Stimulated activated naive CD8-positive, alpha-beta T cell treated with anti-CD3 and anti-CD28 coated beads, Interleukin-15, amount 100 ng/mL, for 72 hours (primary cell): ENCODE results near the gene PRSS56.

ENCODE experiments used
- ATAC-seq: fragments of 150-1000 bp; cut with Tn5 transposase; 2 replicates; pipeline ENCODE4 v1.10.0; 2021; ENCODE audit warnings: mild to moderate bottlenecking, moderate library complexity
- DNase-seq, 2 donors: peaks; one replicate each; pipeline ENCODE4 v3.0.0; 2021 to 2022
- H3K27ac Mint-ChIP-seq, 2 donors: one replicate each; pipeline ENCODE4 v1.8.0; 2022; ENCODE audit warnings: mild to moderate bottlenecking in 2 of 2, mixed read lengths in 2 of 2, moderate library complexity in 2 of 2
- H3K27me3 Mint-ChIP-seq: one replicate; pipeline ENCODE4 v1.8.0; 2022; ENCODE audit warnings: mixed read lengths
- H3K4me1 Mint-ChIP-seq: one replicate; pipeline ENCODE4 v1.8.0; 2022; ENCODE audit warnings: mild to moderate bottlenecking, mixed read lengths
- H3K4me3 Mint-ChIP-seq, 2 donors: one replicate each; pipeline ENCODE4 v1.8.0; 2022; ENCODE audit warnings: mild to moderate bottlenecking in 2 of 2, mixed read lengths in 2 of 2, moderate library complexity in 1 of 2
- H3K9me3 Mint-ChIP-seq, 2 donors: one replicate each; pipeline ENCODE4 v1.8.0; 2022; ENCODE audit warnings: mixed read lengths in 2 of 2

Gene PRSS56

DNA sequence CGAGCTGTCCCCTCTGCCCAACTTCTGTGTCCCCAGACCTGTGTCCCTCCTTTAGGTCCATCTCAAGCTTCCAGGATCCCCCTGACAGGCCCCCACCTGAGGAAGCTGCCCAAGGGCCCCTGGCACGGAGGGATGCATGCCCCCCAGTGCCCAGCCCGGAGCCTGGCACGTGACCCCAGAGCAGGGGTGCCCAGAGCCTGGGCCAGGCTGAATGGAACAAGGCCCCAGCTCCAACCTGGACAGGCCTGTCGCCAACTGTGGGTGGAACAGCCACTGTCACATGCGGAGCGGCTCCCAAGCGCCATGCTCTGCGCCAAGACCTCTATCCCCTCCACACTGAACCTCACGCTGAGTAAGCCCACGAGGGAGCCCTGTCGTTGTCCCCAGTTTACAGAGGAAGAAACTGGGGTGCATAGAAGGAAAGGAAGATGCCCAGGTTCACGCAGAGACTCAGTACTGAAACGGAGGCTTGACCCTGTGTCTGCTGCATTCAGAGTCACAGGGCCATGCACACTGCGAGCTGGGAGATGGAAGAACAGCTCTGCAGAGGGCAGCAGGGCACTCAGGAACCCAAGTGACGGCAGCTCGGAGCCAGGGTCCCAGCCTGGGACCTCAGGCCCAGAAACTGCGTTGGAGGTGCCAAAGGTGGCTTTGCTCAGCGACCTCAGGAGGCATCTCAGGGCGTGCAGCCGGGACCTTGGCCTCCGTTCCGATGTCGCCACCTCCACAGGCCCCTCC, 27.1 kb upstream of the PRSS56 start:
- no peak overlapping the region for H3K27ac Mint-ChIP-seq
- ATAC-seq (no peak), DNase-seq (no peak)
- H3K9me3 Mint-ChIP-seq: no peaks in the 10 kb centered on the region
- H3K4me3 Mint-ChIP-seq: no peak overlapping the region
- H3K4me1 Mint-ChIP-seq: peaks cover 6% of the 10 kb centered on the region
- peaks cover 40% of the 10 kb centered on the region for H3K27me3 Mint-ChIP-seq

GRCh38 chr2:232493701-232494474, 26.3 kb upstream of the PRSS56 start:
- DNase-seq: no peak
- peak overlapping the region in 1 of 2 donors; percentile 72 for H3K27ac Mint-ChIP-seq
- no peak overlapping the region for H3K4me3 Mint-ChIP-seq
- H3K4me1 Mint-ChIP-seq: no peaks in the 10 kb centered on the region
- ATAC-seq: no peak
- H3K27me3 Mint-ChIP-seq: peaks cover 40% of the 10 kb centered on the region
- H3K9me3 Mint-ChIP-seq: no peaks in the 10 kb centered on the region

DNA sequence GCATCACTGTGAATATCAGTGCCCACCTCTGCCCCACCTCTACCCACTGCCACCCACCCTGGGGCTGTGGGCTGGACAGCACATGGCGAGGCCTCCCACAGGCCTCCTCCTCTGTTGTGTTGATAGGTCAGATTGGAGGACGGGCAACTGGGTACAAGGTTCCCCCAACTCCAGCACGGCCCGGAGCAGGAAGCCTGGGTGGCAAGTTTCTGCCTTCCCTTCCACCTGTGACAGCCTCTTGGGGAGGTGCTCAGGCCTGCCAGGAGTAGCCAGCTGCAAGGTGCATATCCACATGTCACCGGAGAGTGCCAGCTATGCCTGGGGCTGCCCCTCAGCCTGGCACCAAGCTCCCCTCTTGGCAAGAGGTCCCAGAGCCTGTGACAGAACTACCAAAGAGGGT, 25.6 kb upstream of the PRSS56 start:
- ATAC-seq: no peak
- no peaks in the 10 kb centered on the region for H3K9me3 Mint-ChIP-seq
- no peak for DNase-seq
- peaks cover 39% of the 10 kb centered on the region for H3K27me3 Mint-ChIP-seq
- no peak overlapping the region for H3K4me3 Mint-ChIP-seq
- no peaks in the 10 kb centered on the region for H3K4me1 Mint-ChIP-seq
- no peak overlapping the region for H3K27ac Mint-ChIP-seq

DNA sequence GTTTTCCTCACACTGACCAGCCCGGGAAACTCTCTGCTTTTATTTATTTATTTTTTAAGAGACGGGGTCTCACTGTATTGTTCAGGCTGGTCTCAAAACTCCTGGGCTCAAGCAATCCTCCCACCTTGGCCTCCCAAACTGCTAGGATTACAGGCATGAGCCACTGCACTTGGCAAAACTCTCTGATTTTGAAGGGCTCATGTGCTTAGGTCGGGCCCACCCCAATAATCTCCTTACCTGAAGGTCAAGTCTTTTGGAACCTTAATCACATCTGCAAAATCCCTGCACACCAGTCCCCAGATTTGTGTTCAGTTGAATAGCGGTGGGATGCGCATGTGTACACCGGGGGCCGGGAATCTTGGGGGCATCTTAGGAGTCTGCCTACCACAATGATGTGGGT, 24.9 kb upstream of the PRSS56 start:
- no peak overlapping the region for H3K27ac Mint-ChIP-seq
- H3K9me3 Mint-ChIP-seq: no peaks in the 10 kb centered on the region
- H3K27me3 Mint-ChIP-seq: peaks cover 39% of the 10 kb centered on the region

GRCh38 chr2:232496501-232497270, 23.5 kb upstream of the PRSS56 start:
- Mint-ChIP-seq H3K27ac (no peak overlapping the region), H3K9me3 (no peaks in the 10 kb centered on the region), H3K27me3 (peaks cover 38% of the 10 kb centered on the region), H3K4me3 (no peak overlapping the region), H3K4me1 (no peaks in the 10 kb centered on the region)
- no peak for DNase-seq
- no peak for ATAC-seq

More for the DNA sequence above, 24.9 kb upstream of the PRSS56 start:
- DNase-seq (no peak), ATAC-seq (no peak)
- Mint-ChIP-seq H3K4me1 (no peaks in the 10 kb centered on the region), H3K4me3 (no peak overlapping the region)

DNA sequence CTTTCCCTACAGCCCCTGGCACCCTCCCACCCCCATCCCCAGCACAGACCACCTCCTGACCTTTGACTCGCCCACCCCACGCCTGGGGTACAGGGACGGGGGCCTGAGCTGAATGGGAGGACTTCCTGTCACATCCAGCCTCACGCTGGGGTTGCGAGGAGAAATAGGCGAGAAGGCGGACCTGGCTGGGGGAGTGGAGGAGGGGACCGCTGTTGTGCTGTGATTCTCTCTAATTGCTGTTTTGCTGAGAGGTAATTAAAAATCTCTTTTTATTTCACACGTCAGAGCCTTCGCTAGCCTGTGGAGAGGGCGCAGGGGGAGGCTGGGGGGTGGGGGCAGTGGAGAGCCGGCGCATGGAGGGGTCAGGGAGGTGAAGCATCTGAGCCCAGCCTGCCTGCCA, 22.8 kb upstream of the PRSS56 start:
- DNase-seq: no peak
- Mint-ChIP-seq H3K27me3 (peaks cover 40% of the 10 kb centered on the region), H3K9me3 (no peaks in the 10 kb centered on the region)

GRCh38 chr2:232498452-232498851, 21.7 kb upstream of the PRSS56 start:
- Mint-ChIP-seq H3K4me3 (no peak overlapping the region), H3K9me3 (no peaks in the 10 kb centered on the region), H3K4me1 (peaks cover 15% of the 10 kb centered on the region), H3K27me3 (peaks cover 49% of the 10 kb centered on the region), H3K27ac (no peak overlapping the region)
- ATAC-seq (no peak), DNase-seq (no peak)

More for the DNA sequence above, 22.8 kb upstream of the PRSS56 start:
- no peak for ATAC-seq
- peaks cover 7% of the 10 kb centered on the region for H3K4me1 Mint-ChIP-seq
- H3K4me3 Mint-ChIP-seq: no peak overlapping the region
- no peak overlapping the region for H3K27ac Mint-ChIP-seq

DNA sequence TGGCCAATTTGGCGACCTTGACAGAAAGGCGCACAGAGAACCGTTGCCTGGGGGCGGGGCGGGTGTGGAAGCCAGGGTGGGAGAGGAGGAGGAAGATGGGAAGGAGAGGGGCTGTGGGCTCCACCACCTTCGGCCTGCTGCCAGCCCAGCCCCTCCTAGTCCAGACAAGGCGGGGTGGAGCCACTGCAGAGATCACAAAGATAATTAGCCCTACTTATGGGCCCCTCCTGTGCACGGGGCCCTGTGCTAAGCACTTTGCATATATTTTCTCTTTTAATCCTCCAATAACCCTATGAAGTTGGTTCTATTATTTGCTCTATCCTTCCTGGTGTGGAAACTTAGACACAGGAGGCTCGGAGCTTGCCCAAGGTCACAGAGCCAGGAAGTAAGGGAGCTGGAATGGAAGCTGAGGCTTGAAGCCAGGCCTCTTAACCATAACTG, 18.8 kb upstream of the PRSS56 start:
- Mint-ChIP-seq H3K9me3 (no peaks in the 10 kb centered on the region), H3K4me1 (peaks cover 26% of the 10 kb centered on the region), H3K27ac (no peak overlapping the region), H3K27me3 (peaks cover 78% of the 10 kb centered on the region), H3K4me3 (no peak overlapping the region)
- DNase-seq (no peak), ATAC-seq (no peak)

DNA sequence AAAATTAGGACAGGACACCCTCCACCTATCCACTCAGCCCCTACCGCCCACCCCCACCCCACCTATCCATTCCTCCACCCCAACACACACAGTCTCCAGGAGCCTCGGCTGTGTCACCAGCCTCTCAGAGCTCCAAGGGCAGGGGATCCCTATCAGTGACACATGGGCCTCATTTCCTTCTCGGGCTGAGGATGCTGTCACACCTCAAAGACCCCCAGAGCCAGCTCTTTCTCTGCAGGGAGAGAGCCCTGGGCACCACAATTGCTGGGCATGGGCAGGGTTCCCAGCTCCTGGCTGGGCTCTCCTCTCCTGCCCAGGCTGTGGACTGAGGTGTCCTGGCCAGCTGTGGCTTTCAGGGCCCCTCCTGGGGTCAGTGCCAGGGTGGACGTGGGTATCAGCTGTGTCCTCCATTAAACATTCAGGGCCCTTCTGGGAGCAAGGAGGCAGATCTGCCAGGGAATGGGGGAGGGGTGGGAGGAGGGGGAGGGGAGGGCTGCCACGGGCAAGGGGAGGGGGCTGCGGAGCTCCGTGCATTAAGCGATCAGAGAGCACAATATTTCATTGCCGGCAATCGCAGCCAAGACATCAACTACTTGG, 18.3 kb upstream of the PRSS56 start:
- Mint-ChIP-seq H3K27me3 (peaks cover 82% of the 10 kb centered on the region), H3K4me1 (peaks cover 26% of the 10 kb centered on the region), H3K9me3 (no peaks in the 10 kb centered on the region), H3K27ac (no peak overlapping the region), H3K4me3 (no peak overlapping the region)
- DNase-seq: no peak
- no peak for ATAC-seq

DNA sequence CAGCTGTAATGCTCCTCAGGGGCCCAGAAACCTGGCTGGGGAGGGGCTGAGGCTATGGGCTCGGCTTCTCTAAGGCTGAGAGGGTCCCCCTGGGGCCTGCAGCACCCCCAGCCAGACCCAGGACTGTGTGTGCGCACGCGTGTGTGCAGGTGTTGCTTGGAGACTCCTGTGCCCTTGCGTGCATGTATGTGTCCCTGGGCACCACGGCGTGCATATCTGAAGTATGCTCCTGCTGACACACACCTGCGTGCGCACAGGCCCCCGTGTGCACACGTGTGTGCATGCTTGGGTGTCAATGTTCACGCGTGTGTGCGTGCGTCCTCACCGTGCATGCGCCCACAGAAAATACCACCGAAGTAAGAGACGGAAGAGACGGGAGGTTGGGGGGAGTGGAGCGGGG, 17.7 kb upstream of the PRSS56 start:
- peak; percentile 57 for ATAC-seq
- Mint-ChIP-seq H3K4me1 (peaks cover 26% of the 10 kb centered on the region), H3K9me3 (no peaks in the 10 kb centered on the region), H3K4me3 (peak overlapping the region; percentile 84 to 87), H3K27ac (no peak overlapping the region), H3K27me3 (peaks cover 82% of the 10 kb centered on the region)
- no peak for DNase-seq

DNA sequence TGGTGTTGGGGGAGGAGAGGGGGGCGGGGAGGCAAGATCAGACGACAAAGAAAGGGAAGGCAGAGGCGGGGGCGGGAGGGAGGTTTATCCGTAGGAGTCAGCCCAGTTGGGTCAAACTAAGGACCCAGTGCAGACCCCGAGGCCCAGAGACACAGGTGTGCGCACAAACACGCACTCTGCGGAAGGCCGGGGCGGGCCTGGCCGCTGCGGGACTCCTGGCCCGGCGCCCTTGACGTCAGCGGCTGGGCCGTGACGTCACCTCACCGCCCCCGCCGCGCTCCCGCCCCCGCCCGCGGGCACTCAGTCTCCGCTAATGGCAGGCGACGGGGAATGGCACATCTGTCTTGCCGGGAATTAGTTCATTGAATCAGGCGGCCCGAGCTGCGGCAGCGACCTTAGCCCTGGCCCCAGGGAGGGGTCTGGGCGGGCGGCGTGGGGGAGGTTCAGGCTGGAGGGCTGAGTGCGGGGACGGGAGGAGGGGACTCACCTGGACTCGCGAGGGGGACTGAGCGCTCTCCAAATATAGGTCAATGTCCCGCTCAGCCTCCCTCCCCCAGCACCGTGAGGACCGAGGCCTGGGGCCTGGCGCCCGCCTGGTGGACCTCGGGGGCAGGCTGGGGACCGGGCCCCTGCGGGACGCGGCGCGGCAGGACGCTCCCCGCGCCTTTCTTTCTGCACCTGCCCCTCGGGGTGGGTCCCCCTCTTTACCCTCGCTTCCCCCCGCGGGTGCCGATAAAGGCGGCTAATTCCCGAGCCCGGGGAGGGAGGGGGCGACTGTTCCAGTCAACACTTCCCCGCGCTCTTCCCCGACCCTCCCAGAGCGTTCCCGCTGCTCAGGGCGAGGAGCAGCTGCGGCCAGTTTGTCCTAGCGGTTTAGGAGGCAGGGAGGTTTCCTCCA, 17.0 kb upstream of the PRSS56 start:
- peak; percentile 51 to 56 for DNase-seq
- Mint-ChIP-seq H3K27ac (no peak overlapping the region), H3K27me3 (peaks cover 82% of the 10 kb centered on the region), H3K4me1 (peaks cover 26% of the 10 kb centered on the region), H3K4me3 (peak overlapping the region; percentile 84 to 87), H3K9me3 (no peaks in the 10 kb centered on the region)
- peak; percentile 61 for ATAC-seq

DNA sequence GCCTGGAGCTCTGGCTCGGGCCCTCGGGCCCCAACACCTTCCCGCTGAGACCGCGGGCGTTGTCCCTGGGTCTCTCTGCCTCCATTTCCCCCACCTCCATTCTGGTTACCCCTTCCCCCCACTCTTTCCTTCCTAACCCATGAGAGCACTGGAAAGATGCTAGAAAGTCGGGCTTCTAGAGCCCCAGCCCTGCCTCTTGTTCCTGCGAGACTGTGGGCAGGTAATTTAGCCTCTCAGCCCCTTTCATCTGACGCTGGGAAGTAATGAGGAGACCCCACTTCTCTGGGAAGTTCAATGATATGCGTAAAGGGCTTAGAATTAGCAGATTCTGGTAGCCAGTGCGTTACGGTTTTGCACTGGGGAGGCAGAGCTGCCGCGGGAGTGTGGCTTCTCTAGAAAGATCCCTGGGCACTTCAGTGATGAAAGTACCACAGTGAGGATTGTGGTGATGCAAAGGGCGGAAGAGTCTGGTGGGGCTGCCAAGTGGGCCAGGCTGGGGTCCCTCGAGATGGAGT, 16.3 kb upstream of the PRSS56 start:
- Mint-ChIP-seq H3K4me3 (peak overlapping the region; percentile 52 to 87), H3K9me3 (no peaks in the 10 kb centered on the region), H3K27me3 (peaks cover 76% of the 10 kb centered on the region), H3K27ac (peak overlapping the region in 1 of 2 donors; percentile 36), H3K4me1 (peaks cover 26% of the 10 kb centered on the region)
- ATAC-seq (no peak), DNase-seq (no peak)

GRCh38 chr2:232504438-232504837, 15.8 kb upstream of the PRSS56 start:
- ATAC-seq (no peak), DNase-seq (no peak)
- Mint-ChIP-seq H3K27me3 (peaks cover 76% of the 10 kb centered on the region), H3K9me3 (no peaks in the 10 kb centered on the region), H3K4me3 (no peak overlapping the region), H3K27ac (peak overlapping the region in 1 of 2 donors; percentile 3), H3K4me1 (peaks cover 26% of the 10 kb centered on the region)

- peaks cover 26% of the 10 kb centered on the region for H3K4me1 Mint-ChIP-seq
- DNase-seq (no peak), ATAC-seq (no peak)
- peaks cover 62% of the 10 kb centered on the region for H3K27me3 Mint-ChIP-seq
- H3K27ac Mint-ChIP-seq: peak overlapping the region in 1 of 2 donors; percentile 80
- H3K9me3 Mint-ChIP-seq: no peaks in the 10 kb centered on the region
- H3K4me3 Mint-ChIP-seq: no peak overlapping the region
Observed at GRCh38 chr2:232505856-232506255, 14.3 kb upstream of the PRSS56 start.
